ENCODE results near the gene NCAM2.

Gene NCAM2

GRCh38 chr21:21030311-21030710, 32.1 kb downstream of the NCAM2 start:
- Histone ChIP-seq H3K4me3 (ENCODE audit: low read depth, low read length) (no peak overlapping the region), H3K9me3 (ENCODE audit: control insufficient read depth, insufficient read depth, low read depth, low read length) (no peaks in the 10 kb centered on the region), H3K4me1 (ENCODE audit: control insufficient read depth, insufficient read depth, low read length) (no peaks in the 10 kb centered on the region), H3K27ac (ENCODE audit: extremely low read depth, low read depth, low read length) (no peak overlapping the region), H3K36me3 (ENCODE audit: control insufficient read depth in 2 of 2, insufficient read depth in 1 of 2, low read length in 2 of 2) (no peaks in the 10 kb centered on the region)
- CTCF ChIA-PET: interaction anchor here (1.1 kb wide), 2 partner anchors 26 to 71 kb away, joined by 3 read pairs; no protein-coding TSS in a partner anchor
- TF ChIP-seq ZNF792 (tag by site-specific recombination; IDR thresholded peaks at IDR 0.05) (no peak), ZNF350 (tag by site-specific recombination; IDR thresholded peaks at IDR 0.05) (no peak), ZNF549 (tag by site-specific recombination; IDR thresholded peaks at IDR 0.05) (no peak), ZNF623 (tag by site-specific recombination; IDR thresholded peaks at IDR 0.05) (no peak), ZNF560 (tag by site-specific recombination; IDR thresholded peaks at IDR 0.05; ENCODE audit: borderline replicate concordance) (no peak), ZNF140 (tag by site-specific recombination; IDR thresholded peaks at IDR 0.05) (no peak), BCL11B (tag by site-specific recombination; IDR thresholded peaks at IDR 0.05; ENCODE audit: low read depth) (no peak), TRIM28 (IDR thresholded peaks at IDR 0.05; ENCODE audit: borderline replicate concordance, low read length) (no peak), ZNF837 (tag by site-specific recombination; IDR thresholded peaks at IDR 0.05) (no peak)
- POLR2A ChIA-PET: no interaction called here

GRCh38 chr21:21034036-21034435, 35.8 kb downstream of the NCAM2 start:
- Histone ChIP-seq H3K27ac (ENCODE audit: extremely low read depth, low read depth, low read length) (no peak overlapping the region), H3K36me3 (ENCODE audit: control insufficient read depth in 2 of 2, insufficient read depth in 1 of 2, low read length in 2 of 2) (no peaks in the 10 kb centered on the region), H3K9me3 (ENCODE audit: control insufficient read depth, insufficient read depth, low read depth, low read length) (no peaks in the 10 kb centered on the region), H3K4me1 (ENCODE audit: control insufficient read depth, insufficient read depth, low read length) (no peaks in the 10 kb centered on the region), H3K4me3 (ENCODE audit: low read depth, low read length) (no peak overlapping the region)
- ChIA-PET CTCF (no interaction called here), POLR2A (no interaction called here)
- TF ChIP-seq ZNF768 (tag by site-specific recombination; IDR thresholded peaks at IDR 0.05) (no peak), ZSCAN4 (tag by site-specific recombination; IDR thresholded peaks at IDR 0.05) (no peak), CTCF (tag by site-specific recombination; IDR thresholded peaks at IDR 0.05) (no peak), ZNF311 (tag by site-specific recombination; IDR thresholded peaks at IDR 0.05; ENCODE audit: borderline replicate concordance) (no peak), REPIN1 (tag by site-specific recombination; IDR thresholded peaks at IDR 0.05; ENCODE audit: low read depth) (no peak), ZNF639 (tag by site-specific recombination; IDR thresholded peaks at IDR 0.05) (no peak), ZNF571 (tag by site-specific recombination; IDR thresholded peaks at IDR 0.05) (no peak), ZBTB26 (tag by site-specific recombination; optimal IDR thresholded peaks at IDR 0.05) (no peak), ZNF530 (tag by site-specific recombination; IDR thresholded peaks at IDR 0.05; ENCODE audit: low read depth) (no peak), PRDM2 (tag by site-specific recombination; IDR thresholded peaks at IDR 0.05; ENCODE audit: borderline replicate concordance) (no peak)
